Kidney tubule cell (primary cell): ENCODE data around the gene PDE6H.

Experiments used
- DNase-seq: peaks from one replicate; pipeline ENCODE4 v3.0.0-alpha.2; 2018; ENCODE audit warnings: low spot score

Gene PDE6H

GRCh38 chr12:14951851-14952250 lies 21.0 kb upstream of the PDE6H start:
- peak; percentile 49 for DNase-seq

GRCh38 chr12:14952299-14952921 lies 20.4 kb upstream of the PDE6H start:
- peak; percentile 97 for DNase-seq

GRCh38 chr12:14953752-14954151 lies 19.1 kb upstream of the PDE6H start:
- DNase-seq: no peak

- peak; percentile 52 for DNase-seq
These were observed 18.6 kb upstream of the PDE6H start for GRCh38 chr12:14954269-14954668.

- DNase-seq: no peak
These were observed 16.6 kb upstream of the PDE6H start for GRCh38 chr12:14956024-14956891.

- DNase-seq: no peak
These were observed 15.9 kb upstream of the PDE6H start for GRCh38 chr12:14956905-14957304.

- no peak for DNase-seq
These were observed 15.2 kb upstream of the PDE6H start for GRCh38 chr12:14957551-14958168.

GRCh38 chr12:14958361-14959125 lies 14.3 kb upstream of the PDE6H start:
- no peak for DNase-seq

- no peak for DNase-seq
These were observed 13.8 kb upstream of the PDE6H start for GRCh38 chr12:14959126-14959440.

- no peak for DNase-seq
These were observed 13.4 kb upstream of the PDE6H start for GRCh38 chr12:14959463-14959862.

- DNase-seq: no peak
These were observed 12.8 kb upstream of the PDE6H start for GRCh38 chr12:14959916-14960496.

GRCh38 chr12:14960548-14961465 lies 12.0 kb upstream of the PDE6H start:
- DNase-seq: peak; percentile 47

- DNase-seq: peak; percentile 13
These were observed 11.2 kb upstream of the PDE6H start, which contains the start of gene ARHGDIB for GRCh38 chr12:14961466-14962152. Gene ARHGDIB (minus strand): TSS chr12:14961601. CDS start chr12:14950712, 10,889 bp downstream.

GRCh38 chr12:14962153-14962539 lies 10.7 kb upstream of the PDE6H start:
- DNase-seq: no peak

- DNase-seq: no peak
These were observed 10.0 kb upstream of the PDE6H start for GRCh38 chr12:14962797-14963196.

GRCh38 chr12:14963520-14963919 lies 9.3 kb upstream of the PDE6H start:
- no peak for DNase-seq

GRCh38 chr12:14964406-14964805 lies 8.4 kb upstream of the PDE6H start:
- no peak for DNase-seq

- DNase-seq: no peak
These were observed 7.6 kb upstream of the PDE6H start for GRCh38 chr12:14965221-14965620.

GRCh38 chr12:14968478-14968877 lies 4.4 kb upstream of the PDE6H start:
- DNase-seq: no peak

- no peak for DNase-seq
These were observed 2.4 kb upstream of the PDE6H start for GRCh38 chr12:14970473-14970872.
